ENCODE results near the gene KIF1A.

GRCh38 chr2:240784629-240785423, 35.2 kb downstream of the KIF1A start:
- TF ChIP-seq, protein P1, sequence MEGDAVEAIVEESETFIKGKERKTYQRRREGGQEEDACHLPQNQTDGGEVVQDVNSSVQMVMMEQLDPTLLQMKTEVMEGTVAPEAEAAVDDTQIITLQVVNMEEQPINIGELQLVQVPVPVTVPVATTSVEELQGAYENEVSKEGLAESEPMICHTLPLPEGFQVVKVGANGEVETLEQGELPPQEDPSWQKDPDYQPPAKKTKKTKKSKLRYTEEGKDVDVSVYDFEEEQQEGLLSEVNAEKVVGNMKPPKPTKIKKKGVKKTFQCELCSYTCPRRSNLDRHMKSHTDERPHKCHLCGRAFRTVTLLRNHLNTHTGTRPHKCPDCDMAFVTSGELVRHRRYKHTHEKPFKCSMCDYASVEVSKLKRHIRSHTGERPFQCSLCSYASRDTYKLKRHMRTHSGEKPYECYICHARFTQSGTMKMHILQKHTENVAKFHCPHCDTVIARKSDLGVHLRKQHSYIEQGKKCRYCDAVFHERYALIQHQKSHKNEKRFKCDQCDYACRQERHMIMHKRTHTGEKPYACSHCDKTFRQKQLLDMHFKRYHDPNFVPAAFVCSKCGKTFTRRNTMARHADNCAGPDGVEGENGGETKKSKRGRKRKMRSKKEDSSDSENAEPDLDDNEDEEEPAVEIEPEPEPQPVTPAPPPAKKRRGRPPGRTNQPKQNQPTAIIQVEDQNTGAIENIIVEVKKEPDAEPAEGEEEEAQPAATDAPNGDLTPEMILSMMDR (IDR thresholded peaks at IDR 0.05; ENCODE audit: poor library complexity, severe bottlenecking): no peak
- TF ChIP-seq POLR2AphosphoS5 (IDR thresholded peaks at IDR 0.05) (no peak), EP300 (conservative IDR thresholded peaks at IDR 0.05; ENCODE audit: poor library complexity, severe bottlenecking) (no peak), EZH2 (IDR thresholded peaks at IDR 0.05; ENCODE audit: borderline replicate concordance, insufficient read depth, low read length, poor library complexity, severe bottlenecking) (no peak)
- TF ChIP-seq, protein P2, sequence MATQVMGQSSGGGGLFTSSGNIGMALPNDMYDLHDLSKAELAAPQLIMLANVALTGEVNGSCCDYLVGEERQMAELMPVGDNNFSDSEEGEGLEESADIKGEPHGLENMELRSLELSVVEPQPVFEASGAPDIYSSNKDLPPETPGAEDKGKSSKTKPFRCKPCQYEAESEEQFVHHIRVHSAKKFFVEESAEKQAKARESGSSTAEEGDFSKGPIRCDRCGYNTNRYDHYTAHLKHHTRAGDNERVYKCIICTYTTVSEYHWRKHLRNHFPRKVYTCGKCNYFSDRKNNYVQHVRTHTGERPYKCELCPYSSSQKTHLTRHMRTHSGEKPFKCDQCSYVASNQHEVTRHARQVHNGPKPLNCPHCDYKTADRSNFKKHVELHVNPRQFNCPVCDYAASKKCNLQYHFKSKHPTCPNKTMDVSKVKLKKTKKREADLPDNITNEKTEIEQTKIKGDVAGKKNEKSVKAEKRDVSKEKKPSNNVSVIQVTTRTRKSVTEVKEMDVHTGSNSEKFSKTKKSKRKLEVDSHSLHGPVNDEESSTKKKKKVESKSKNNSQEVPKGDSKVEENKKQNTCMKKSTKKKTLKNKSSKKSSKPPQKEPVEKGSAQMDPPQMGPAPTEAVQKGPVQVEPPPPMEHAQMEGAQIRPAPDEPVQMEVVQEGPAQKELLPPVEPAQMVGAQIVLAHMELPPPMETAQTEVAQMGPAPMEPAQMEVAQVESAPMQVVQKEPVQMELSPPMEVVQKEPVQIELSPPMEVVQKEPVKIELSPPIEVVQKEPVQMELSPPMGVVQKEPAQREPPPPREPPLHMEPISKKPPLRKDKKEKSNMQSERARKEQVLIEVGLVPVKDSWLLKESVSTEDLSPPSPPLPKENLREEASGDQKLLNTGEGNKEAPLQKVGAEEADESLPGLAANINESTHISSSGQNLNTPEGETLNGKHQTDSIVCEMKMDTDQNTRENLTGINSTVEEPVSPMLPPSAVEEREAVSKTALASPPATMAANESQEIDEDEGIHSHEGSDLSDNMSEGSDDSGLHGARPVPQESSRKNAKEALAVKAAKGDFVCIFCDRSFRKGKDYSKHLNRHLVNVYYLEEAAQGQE (IDR thresholded peaks at IDR 0.05; ENCODE audit: borderline replicate concordance): no peak
